Measurements from ENCODE around the gene AGPAT2.

- TF ChIP-seq EZH2 (IDR thresholded peaks at IDR 0.05; ENCODE audit: low read depth) (no peak), CTCF (conservative IDR thresholded peaks at IDR 0.05) (no peak)
Observed at GRCh38 chr9:136695435-136695895, 8.2 kb upstream of the AGPAT2 start.
